UCSD-AML1 (cell line): ENCODE measurements around the gene SOX6.
A peak's percentile ranks its signal among the peaks of the same experiment; 100 is the strongest.

Experiments
- DNase-seq: peaks from one replicate; lab custom pipeline; 2025; ENCODE audit not compliant: unreplicated experiment; lab: John Stamatoyannopoulos, UW

The SOX6 gene

DNA sequence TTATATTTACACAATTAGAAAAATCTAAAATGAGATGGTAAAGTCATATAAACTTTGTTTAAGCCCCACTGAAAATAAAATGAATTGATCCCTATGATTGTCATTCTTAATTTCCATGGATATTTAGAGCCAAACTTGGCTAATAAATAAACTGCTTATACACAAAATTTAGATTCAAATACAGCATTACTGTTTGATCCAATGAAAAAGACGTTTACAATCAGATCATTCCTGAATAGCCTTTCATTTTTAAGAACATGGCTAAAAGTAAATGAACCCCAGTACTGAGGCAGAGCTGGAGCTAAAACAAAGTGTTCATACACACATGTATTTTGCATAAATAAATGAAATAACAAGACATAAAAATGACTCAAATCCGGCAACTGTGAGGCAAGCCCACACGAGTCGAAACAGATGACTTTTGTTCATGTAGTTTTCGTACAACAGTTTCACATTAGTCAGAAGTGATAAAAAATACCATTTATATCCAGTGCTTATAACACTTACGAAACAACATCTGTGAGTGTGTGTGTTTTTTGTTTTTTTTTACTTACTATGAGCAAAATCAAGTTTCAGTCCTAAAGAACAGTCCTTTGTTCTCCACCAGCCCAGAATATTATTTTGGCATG, 386.5 kb downstream of the SOX6 start:
- DNase-seq: no peak

DNA sequence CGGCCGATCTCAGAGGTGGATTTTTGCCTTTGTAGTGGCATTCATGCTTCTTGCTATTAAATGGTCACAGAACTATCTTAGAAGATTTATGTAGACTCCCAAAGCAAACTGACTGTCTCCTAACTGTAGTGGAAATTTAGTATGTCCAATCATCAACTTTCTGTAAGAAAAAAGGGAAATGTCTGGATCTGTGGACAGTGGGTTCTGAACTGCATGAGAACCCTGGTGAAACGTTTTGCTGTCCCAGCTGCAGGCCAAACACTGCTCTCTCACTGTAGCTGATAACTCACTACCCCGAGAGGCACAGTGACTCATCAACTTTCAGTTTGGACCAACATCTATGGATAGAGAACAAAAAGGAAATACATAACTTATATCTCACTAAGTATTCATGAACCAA, 387.1 kb downstream of the SOX6 start:
- DNase-seq: peak; percentile 15

GRCh38 chr11:15968461-15969130, 387.8 kb downstream of the SOX6 start:
- no peak for DNase-seq

DNA sequence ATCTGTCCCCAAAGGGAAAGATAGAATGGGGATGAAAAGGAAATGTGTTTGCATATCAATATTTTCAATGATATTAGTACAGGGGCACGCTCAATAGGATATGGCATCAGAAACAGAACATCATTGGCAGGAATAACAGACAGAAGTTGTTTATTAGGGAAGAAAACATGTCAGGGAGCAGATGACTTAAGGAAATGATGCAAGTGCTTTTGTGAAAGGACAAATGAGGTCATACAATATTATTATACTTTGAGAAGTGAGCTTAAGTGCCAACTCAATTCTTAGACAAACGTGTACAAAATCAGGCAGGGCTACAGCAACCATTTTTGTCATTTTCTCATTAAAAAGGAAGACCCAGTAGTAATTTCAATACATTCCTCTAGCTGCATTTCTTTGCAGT, 388.4 kb downstream of the SOX6 start:
- no peak for DNase-seq

- DNase-seq: no peak
Observed at GRCh38 chr11:15967166-15967565, 389.2 kb downstream of the SOX6 start.

DNA sequence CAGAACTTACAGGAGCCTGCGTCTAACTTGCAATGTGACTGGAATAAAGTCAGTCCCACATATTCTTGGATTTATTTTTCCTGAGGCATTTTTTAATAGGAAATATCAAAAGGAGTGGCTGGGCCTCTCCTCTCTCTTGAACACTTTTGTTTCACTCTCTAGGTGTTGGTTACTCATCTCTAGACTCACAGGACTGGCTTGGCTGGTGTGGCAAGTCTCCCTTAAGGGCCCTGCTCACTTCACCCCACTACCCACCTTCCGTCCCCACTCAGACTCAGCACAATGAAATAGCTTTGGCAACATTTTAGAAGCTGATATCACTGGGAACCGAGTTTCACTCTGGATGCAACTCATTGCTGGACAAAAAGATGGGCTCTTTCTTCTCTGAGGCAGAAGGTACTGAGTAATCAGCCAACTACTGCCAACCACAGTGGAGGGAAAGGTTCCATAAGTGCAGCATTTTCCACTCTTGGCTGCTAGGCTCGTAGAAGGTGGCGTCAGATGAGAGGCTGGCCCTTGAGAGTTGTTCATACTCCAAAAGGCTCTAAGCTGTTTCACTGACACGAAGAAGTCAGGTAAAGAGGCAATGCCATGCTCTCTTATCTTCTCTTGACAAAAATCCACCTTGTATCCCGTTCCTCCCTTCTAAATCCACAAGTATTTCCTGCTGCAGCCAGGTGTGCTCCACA, 390.6 kb downstream of the SOX6 start:
- DNase-seq: no peak

DNA sequence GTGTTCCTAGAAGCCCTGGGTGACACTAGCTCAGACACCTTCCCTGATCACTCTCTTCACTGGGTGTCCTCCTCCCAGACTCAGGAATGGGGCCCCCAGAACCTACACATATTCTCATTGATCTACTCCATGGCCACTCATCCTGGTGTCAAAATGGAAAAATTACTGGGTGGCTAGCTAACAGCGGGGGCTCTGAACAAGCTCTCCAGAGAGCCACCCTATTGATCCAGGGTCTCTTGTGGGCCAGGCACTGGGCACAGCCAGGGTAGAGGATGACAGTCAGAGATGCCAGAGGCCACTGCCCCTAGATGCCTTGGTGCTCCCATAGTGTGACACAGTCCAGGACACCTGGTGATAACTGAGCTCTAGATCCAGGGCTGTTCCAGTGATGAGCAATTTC, 393.1 kb downstream of the SOX6 start:
- no peak for DNase-seq

GRCh38 chr11:15958910-15959309, 397.4 kb downstream of the SOX6 start:
- no peak for DNase-seq

- no peak for DNase-seq
Observed at GRCh38 chr11:15957234-15957633, 399.1 kb downstream of the SOX6 start.

DNA sequence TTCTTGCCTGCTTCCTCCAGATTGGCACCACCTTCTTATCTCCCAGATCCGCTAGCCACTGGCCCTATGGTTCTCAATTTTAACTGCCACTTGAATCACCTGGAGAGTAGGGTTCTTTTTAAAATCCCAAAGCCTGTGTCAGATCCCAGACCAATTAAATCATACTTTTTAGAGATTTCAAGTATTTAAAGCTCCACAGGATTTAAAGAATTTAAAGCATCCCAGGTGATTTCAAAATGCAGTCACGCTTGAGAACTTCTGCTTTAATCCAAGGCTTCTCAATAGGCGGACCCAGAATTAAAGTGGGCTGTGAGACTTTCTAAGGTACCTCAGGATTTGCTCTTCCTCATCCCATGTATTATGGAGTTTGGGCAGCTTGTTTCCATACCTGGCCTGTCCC, 400.0 kb downstream of the SOX6 start:
- DNase-seq: no peak

DNA sequence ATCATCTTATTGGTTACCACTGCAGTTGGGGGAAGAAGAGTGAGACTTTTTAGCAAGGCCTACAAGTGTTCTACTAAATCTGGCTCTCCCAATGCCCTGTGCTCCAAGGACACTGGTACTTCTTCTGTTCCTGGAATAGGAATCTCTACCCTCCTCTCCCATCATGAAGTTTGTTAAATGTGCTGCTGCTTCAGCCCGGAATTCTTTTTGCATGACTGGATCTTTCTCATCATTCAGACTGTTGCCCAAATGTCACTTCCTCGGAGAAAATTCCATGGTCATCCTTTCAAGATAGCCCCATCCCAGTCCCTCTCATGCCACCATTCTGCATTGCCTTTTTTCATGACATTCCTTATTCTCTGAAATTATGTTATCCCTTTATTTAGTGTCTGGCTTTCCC, 400.8 kb downstream of the SOX6 start:
- DNase-seq: no peak

- DNase-seq: no peak
Observed at GRCh38 chr11:15947681-15948648, 408.4 kb downstream of the SOX6 start.

DNA sequence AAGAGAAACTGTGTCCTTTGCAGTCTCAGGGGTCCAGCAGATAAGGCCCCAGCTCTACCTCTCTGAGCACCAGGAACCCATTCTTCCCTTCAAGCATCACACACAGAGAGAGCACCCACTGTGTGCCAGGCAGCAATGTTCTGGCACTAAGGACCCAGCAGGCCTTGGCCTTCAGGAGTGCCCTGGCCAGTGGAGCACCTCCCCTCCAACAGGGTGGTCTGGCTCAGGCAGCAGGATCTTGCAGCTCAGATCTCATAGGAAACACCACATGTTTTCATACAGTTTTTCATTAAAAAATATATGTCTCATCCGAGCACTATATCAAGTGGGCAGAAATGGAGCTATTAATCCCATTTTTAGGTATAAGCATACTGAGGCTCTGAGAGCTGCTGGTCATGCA, 410.6 kb downstream of the SOX6 start:
- no peak for DNase-seq

GRCh38 chr11:15944460-15944859, 411.9 kb downstream of the SOX6 start:
- DNase-seq: no peak

- no peak for DNase-seq
Observed at GRCh38 chr11:15943418-15944197, 412.7 kb downstream of the SOX6 start.

GRCh38 chr11:15942936-15943335, 413.4 kb downstream of the SOX6 start:
- DNase-seq: no peak

DNA sequence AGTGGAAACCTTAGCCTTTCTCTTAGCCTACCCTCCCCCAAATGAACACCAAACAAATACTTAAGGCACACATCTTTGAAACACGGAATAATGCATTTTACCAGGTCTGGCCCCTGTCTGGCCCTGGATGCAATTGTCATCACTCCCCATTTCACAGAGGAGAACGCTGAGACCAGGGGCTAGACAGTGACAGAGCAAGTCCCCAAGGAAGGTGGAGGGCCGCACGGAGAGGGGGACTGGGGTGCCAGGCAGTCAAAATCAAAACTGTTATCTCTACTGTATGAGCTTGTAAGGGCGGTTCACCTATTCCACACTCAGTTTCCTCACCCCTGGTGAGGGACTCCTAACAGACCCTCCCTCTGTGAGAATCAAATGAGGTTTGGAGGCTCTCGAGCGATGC, 414.2 kb downstream of the SOX6 start:
- no peak for DNase-seq

DNA sequence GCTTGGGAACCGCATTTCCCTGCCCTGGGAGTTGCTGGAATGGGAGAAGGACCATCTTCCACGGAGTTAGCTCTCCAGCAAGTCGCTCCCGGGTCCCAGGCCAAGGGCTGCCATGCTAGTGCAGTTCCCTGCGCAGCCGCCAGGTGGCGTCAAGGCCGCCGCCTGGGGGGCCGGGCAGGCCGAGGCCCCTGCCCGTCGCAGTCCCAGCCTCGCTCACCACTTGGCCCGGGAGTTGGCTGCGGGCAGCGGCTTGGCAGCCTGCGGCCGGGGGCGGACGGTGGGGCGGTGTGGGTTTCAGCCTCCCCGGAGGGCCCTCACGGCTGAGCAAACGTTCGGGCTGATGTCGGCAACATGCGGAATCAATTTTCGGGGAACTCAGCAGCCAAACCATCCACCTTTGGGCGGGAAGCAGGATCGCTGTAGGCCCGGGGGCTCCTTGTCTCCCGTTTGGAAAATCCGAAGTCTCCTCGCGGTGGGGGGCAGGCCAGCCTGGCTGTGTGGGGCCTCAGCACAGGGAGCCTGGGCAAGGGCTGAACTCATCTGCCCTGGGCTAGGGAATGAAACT, 415.1 kb downstream of the SOX6 start:
- no peak for DNase-seq

DNA sequence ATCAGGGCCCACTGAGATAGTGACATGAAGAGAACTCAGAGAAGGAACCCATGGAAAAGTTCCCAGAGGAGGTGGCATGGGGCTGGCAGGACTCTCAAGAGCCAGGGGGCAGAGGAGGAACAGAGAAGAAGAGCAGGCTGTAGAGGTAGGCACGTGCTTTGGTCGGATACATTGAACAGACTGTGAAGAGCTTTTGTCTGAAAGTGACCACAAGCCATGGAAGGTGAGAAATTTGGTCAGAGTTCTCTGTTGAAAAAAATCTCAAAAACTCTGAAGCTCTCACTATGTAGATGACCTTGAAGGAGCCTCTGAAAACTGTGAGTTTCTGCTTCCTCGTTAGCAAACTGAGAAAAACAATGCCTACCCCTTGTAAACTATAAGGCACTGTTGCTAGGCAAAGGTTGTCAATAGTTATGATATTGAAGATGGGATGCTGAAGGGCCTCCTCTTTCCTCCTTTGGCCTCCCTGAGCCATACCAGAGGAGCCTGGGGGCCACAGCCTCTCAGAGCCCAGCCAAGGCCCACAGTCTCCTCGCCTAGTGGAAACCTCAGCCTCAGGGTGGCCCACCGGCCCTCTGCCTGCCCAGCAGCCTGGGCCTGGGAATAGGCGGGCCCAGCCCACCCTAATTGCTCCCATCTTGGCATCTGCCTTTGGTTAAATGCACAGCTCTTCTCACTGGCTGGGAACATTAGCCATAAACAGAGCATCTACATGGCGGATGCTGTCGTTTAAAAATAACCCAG, 415.7 kb downstream of the SOX6 start:
- DNase-seq: no peak

DNA sequence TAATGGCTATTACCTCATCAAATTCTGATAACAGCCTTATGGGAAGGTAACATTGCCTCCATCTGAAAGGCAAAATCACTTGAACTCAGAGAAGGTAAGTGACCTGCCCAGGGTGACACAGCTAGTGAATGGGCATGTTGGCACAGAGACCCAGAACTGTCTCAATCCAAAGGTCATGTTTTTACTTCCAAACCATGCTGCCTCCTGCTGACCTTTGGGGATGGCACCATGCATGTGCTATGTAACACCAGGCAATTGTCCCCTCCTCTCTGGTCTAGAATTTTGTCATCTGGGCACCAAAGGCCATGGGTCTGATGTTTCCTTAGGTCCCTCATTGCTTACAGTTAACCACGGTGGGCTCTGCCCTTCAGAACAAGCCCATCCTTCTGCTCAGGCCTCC, 417.4 kb downstream of the SOX6 start:
- DNase-seq: no peak
